Gastrocnemius medialis (tissue), 4 donors: ENCODE measurements around the gene TRIM67. TPM values are rescaled to one million over a fixed set of nuclear protein-coding genes. Genes with fewer than 3 reads are reported as not detected.

ENCODE experiments used
- ATAC-seq, 2 donors: fragments of 150-250 bp; one replicate each; pipeline ENCODE4 v1.9.1; 2016
- DNase-seq, 2 donors: peaks; one replicate each; pipeline ENCODE4 v3.0.0-alpha.2; 2019
- H3K27ac ChIP-seq, 4 donors: fragments of 200-600 bp; sonication (generic); 1 replicate in 1 of 4; 2 replicates in 3 of 4; pipeline ENCODE4 v1.5.1; 2016 to 2018; ENCODE audit warnings: mild to moderate bottlenecking in 2 of 4, moderate library complexity in 1 of 4
- H3K27me3 ChIP-seq, 3 donors: fragments of 200-600 bp; sonication (generic) in 2 of 3; 1 replicate in 1 of 3; 2 replicates in 2 of 3; pipeline versions ENCODE4 v1.5.1 to v1.6.0; 2016 to 2019; ENCODE audit warnings: mild to moderate bottlenecking in 1 of 3, moderate library complexity in 1 of 3
- H3K36me3 ChIP-seq, 2 donors: fragments of 200-600 bp; sonication (generic) in 1 of 2; one replicate each; pipeline ENCODE4 v1.5.1; 2017 to 2018
- H3K4me1 ChIP-seq, 2 donors: fragments of 200-600 bp; sonication (generic) in 1 of 2; one replicate each; pipeline ENCODE4 v1.5.1; 2016 to 2017; ENCODE audit warnings: mild to moderate bottlenecking in 2 of 2
- H3K4me3 ChIP-seq, 4 donors: fragments of 200-600 bp; sonication (generic) in 3 of 4; 1 replicate in 1 of 4; 2 replicates in 3 of 4; pipeline ENCODE4 v1.5.1; 2016 to 2019; ENCODE audit warnings: mild to moderate bottlenecking in 2 of 4
- H3K9me3 ChIP-seq, 3 donors: fragments of 200-600 bp; sonication (generic) in 2 of 3; 1 replicate in 1 of 3; 2 replicates in 2 of 3; pipeline ENCODE4 v1.5.1; 2016 to 2019
- POLR2A ChIP-seq, 2 donors: fragments of 450-650 bp; IDR thresholded peaks; one replicate each; pipeline ENCODE4 v1.6.1; 2017; ENCODE audit warnings: antibody characterized with exemption in 2 of 2, mild to moderate bottlenecking in 2 of 2, moderate library complexity in 2 of 2
- in situ Hi-C, 4 donors: fragments of 200-750 bp; cut with MboI; loops; one replicate each; pipeline versions ENCODE4 v1.15.0 to v1.8.0; 2017; ENCODE audit warnings: low sequenced_read_pairs in 4 of 4
- intact Hi-C: fragments of 100-400 bp; cut with DNase I; formaldehyde crosslinking; loops from one replicate; pipeline ENCODE4 v1.15.1; 2023; ENCODE audit warnings: low total_unique reads
- total RNA-seq, 4 donors: library from RNA; depleted of rRNA; stranded (reverse); fragments of >200 nt; gene quantifications; one replicate each; pipeline versions ENCODE4 v1.1.0 to v1.2.3, GENCODE V29; 2016
- TF ChIP-seq, protein P1 (sequence below), 5 experiments: fragments of 450-650 bp in 3 of 5; fragments of 200-600 bp in 2 of 5; sonication (generic) in 2 of 5; IDR thresholded peaks in 4 of 5; conservative IDR thresholded peaks in 1 of 5; 1 replicate in 4 of 5; 2 replicates in 1 of 5; pipeline ENCODE4 v1.5.1; 2016 to 2019; ENCODE audit warnings: antibody characterized with exemption in 5 of 5, mild to moderate bottlenecking in 3 of 5, moderate library complexity in 3 of 5

Gene TRIM67
- total RNA-seq, 4 donors from 2014 or later, result not detected

DNA sequence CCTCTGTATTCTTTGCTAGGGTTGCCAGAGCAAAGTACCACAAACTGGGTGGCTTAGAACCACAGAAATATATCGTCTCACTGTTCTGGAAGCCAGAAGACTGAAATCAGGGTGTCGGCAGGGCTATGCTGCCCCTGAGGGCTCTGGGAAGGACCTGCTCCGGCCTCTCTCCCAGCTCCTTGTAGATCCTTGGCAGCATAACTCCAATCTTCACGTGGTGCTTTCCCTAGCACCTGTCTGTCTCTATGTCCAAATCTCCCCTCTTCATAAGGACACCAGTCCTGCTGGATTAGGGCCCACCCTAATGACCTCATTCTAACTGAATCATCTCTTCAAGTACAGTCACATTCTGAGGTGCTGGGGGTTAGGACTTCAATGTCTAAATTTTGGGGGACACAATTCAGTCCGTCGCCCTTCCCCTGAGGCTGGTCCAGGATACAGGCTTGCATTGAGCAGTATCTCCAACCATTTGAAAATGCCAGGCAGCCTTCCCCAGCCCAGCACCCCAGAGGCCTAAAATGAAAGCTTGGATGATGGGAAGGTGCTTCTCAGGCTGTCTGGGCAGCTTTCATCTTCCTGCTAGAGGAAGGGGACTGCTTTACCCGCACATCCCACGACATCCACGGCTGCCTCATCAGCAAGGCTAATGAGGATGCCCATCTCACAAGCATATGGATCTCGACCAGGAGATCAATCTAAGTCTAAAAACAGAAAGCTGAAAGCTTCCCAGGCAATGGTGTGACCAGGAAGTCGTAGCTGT lies 24.7 kb downstream of the TRIM67 start:
- no peaks in the 10 kb centered on the region for H3K36me3 ChIP-seq
- H3K27me3 ChIP-seq, result peaks cover 0 to 16% (median 11%) of the 10 kb centered on the region in 3 donors
- no peaks in the 10 kb centered on the region for H3K9me3 ChIP-seq
- H3K27ac ChIP-seq, result no peak overlapping the region
- in situ Hi-C loops, result loop anchor here in 1 of 4 donors (25.0 kb wide), 1 partner anchor 399 kb away; no protein-coding TSS in a partner anchor
- H3K4me1 ChIP-seq, result no peaks in the 10 kb centered on the region
- no peak for ATAC-seq
- H3K4me3 ChIP-seq, result no peak overlapping the region
- no peak for DNase-seq
- intact Hi-C loops, result no loop called here
- TF ChIP-seq, protein P1, sequence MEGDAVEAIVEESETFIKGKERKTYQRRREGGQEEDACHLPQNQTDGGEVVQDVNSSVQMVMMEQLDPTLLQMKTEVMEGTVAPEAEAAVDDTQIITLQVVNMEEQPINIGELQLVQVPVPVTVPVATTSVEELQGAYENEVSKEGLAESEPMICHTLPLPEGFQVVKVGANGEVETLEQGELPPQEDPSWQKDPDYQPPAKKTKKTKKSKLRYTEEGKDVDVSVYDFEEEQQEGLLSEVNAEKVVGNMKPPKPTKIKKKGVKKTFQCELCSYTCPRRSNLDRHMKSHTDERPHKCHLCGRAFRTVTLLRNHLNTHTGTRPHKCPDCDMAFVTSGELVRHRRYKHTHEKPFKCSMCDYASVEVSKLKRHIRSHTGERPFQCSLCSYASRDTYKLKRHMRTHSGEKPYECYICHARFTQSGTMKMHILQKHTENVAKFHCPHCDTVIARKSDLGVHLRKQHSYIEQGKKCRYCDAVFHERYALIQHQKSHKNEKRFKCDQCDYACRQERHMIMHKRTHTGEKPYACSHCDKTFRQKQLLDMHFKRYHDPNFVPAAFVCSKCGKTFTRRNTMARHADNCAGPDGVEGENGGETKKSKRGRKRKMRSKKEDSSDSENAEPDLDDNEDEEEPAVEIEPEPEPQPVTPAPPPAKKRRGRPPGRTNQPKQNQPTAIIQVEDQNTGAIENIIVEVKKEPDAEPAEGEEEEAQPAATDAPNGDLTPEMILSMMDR (IDR thresholded peaks at IDR 0.05 in 4 of 5, conservative IDR thresholded peaks at IDR 0.05 in 1 of 5), result no peak
- no peak for TF ChIP-seq POLR2A (IDR thresholded peaks at IDR 0.05)

- Histone ChIP-seq H3K27me3 (peaks cover 0 to 15% (median 11%) of the 10 kb centered on the region in 3 donors), H3K9me3 (no peaks in the 10 kb centered on the region), H3K36me3 (no peaks in the 10 kb centered on the region), H3K4me1 (peaks cover 0 to 2% of the 10 kb centered on the region in 2 donors), H3K27ac (no peak overlapping the region), H3K4me3 (no peak overlapping the region)
- intact Hi-C loops (no loop called here), in situ Hi-C loops (loop anchor here in 1 of 4 donors (25.0 kb wide), 1 partner anchor 400 kb away; no protein-coding TSS in a partner anchor)
- ATAC-seq (no peak), DNase-seq (no peak)
- no peak for TF ChIP-seq POLR2A (IDR thresholded peaks at IDR 0.05)
- TF ChIP-seq, protein P1 (IDR thresholded peaks at IDR 0.05 in 4 of 5, conservative IDR thresholded peaks at IDR 0.05 in 1 of 5), result no peak
Observed at GRCh38 chr1:231187571-231187970, 25.7 kb downstream of the TRIM67 start.

- Histone ChIP-seq H3K27me3 (peaks cover 0 to 15% (median 11%) of the 10 kb centered on the region in 3 donors), H3K36me3 (no peaks in the 10 kb centered on the region), H3K4me1 (peaks cover 5 to 7% of the 10 kb centered on the region in 2 donors), H3K4me3 (no peak overlapping the region), H3K27ac (no peak overlapping the region), H3K9me3 (no peaks in the 10 kb centered on the region)
- intact Hi-C loops (no loop called here), in situ Hi-C loops (loop anchor here in 1 of 4 donors (25.0 kb wide), 1 partner anchor 401 kb away; no protein-coding TSS in a partner anchor)
- DNase-seq (no peak), ATAC-seq (no peak)
- TF ChIP-seq, protein P1 (IDR thresholded peaks at IDR 0.05 in 4 of 5, conservative IDR thresholded peaks at IDR 0.05 in 1 of 5), result no peak
- no peak for TF ChIP-seq POLR2A (IDR thresholded peaks at IDR 0.05)
Observed at GRCh38 chr1:231188072-231188471, 26.2 kb downstream of the TRIM67 start.

GRCh38 chr1:231188768-231189167 lies 26.9 kb downstream of the TRIM67 start:
- Histone ChIP-seq H3K36me3 (no peaks in the 10 kb centered on the region), H3K9me3 (no peaks in the 10 kb centered on the region), H3K4me1 (peaks cover 7% of the 10 kb centered on the region in 2 donors), H3K27me3 (peaks cover 0 to 15% (median 11%) of the 10 kb centered on the region in 3 donors), H3K27ac (no peak overlapping the region), H3K4me3 (no peak overlapping the region)
- intact Hi-C loops (no loop called here), in situ Hi-C loops (loop anchor here in 1 of 4 donors (25.0 kb wide), 1 partner anchor 401 kb away; no protein-coding TSS in a partner anchor)
- no peak for DNase-seq
- ATAC-seq, result no peak
- TF ChIP-seq POLR2A (IDR thresholded peaks at IDR 0.05), result no peak
- TF ChIP-seq, protein P1 (IDR thresholded peaks at IDR 0.05 in 4 of 5, conservative IDR thresholded peaks at IDR 0.05 in 1 of 5), result no peak
